Calu3 (cell line): ENCODE data around the gene CREBRF. TPM values are rescaled to one million over a fixed set of nuclear protein-coding genes. Genes with fewer than 3 reads are reported as not detected.

Experiments
- BruUV-seq: library from RNA; stranded (reverse); fragments of 400-500 nt; replicated peaks from 2 replicates; lab custom pipeline; 2021; lab: Mats Ljungman, UMichigan
- CTCF ChIA-PET: fragments of 300-600 bp; sonication (Branson Sonifier 250); formaldehyde crosslinking; loops from one replicate; lab custom pipeline; 2022; ENCODE audit warnings: antibody characterized with exemption; lab: Charles Lee
- DNase-seq: peaks from one replicate; pipeline ENCODE4 v3.0.0; 2022
- H3K27ac Mint-ChIP-seq: one replicate; pipeline ENCODE4 v1.8.0; 2022; ENCODE audit warnings: mixed read lengths; ENCODE audit not compliant: unreplicated experiment
- H3K27me3 Mint-ChIP-seq: one replicate; pipeline ENCODE4 v1.8.0; 2022; ENCODE audit warnings: mixed read lengths; ENCODE audit not compliant: unreplicated experiment
- H3K36me3 Mint-ChIP-seq: one replicate; pipeline ENCODE4 v1.8.0; 2022; ENCODE audit warnings: mild to moderate bottlenecking, moderate library complexity, mixed read lengths; ENCODE audit not compliant: insufficient read depth, unreplicated experiment
- H3K4me1 Mint-ChIP-seq: one replicate; pipeline ENCODE4 v1.8.0; 2022; ENCODE audit warnings: mild to moderate bottlenecking, low read depth, mixed read lengths; ENCODE audit not compliant: unreplicated experiment
- H3K4me3 Mint-ChIP-seq: one replicate; pipeline ENCODE4 v1.8.0; 2022; ENCODE audit warnings: mild to moderate bottlenecking, low read depth, moderate library complexity, mixed read lengths; ENCODE audit not compliant: unreplicated experiment
- H3K9me3 Mint-ChIP-seq: one replicate; pipeline ENCODE4 v1.8.0; 2022; ENCODE audit warnings: low read depth, mixed read lengths; ENCODE audit not compliant: unreplicated experiment
- intact Hi-C: fragments of 100-400 bp; cut with micrococcal nuclease; formaldehyde crosslinking; loops from one replicate; pipeline ENCODE4 v1.10.0; 2022; ENCODE audit not compliant: unreplicated experiment
- total RNA-seq: library from RNA; stranded (reverse); gene quantifications from 2 replicates; pipeline ENCODE4 v1.2.3, GENCODE V29; 2022
- TF ChIP-seq, protein P1 (sequence below): fragments of 200-600 bp; IDR thresholded peaks from one replicate; pipeline ENCODE4 v1.8.0; 2022; ENCODE audit warnings: antibody characterized with exemption; ENCODE audit not compliant: unreplicated experiment

The CREBRF gene
- total RNA-seq, 1 experiment from 2014 or later, result 18.2 TPM

DNA sequence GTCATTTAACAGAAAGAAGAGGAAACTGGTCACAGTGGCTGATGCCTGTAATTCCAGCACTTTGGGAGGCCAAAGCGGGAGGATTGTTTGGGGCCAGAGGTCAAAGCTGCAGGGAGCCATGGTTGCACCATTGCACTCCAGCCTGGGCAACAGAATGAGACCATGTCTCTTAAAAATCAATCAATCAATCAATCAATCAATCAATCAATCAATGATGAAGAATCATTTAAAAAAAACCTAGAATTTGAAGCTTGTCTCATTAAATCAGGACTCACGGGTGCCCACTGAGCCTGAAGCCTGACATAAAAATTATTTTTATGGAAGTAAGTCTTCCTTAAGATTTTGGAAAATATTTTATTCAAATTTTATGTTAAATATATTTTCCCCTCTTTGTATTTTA, 132.1 kb downstream of the CREBRF start:
- CTCF ChIA-PET, result interaction anchor here (1.3 kb wide), 1 partner anchor 8 kb away, joined by 3 read pairs; no protein-coding TSS in a partner anchor
- H3K27me3 Mint-ChIP-seq, result peaks cover 56% of the 10 kb centered on the region
- TF ChIP-seq, protein P1, sequence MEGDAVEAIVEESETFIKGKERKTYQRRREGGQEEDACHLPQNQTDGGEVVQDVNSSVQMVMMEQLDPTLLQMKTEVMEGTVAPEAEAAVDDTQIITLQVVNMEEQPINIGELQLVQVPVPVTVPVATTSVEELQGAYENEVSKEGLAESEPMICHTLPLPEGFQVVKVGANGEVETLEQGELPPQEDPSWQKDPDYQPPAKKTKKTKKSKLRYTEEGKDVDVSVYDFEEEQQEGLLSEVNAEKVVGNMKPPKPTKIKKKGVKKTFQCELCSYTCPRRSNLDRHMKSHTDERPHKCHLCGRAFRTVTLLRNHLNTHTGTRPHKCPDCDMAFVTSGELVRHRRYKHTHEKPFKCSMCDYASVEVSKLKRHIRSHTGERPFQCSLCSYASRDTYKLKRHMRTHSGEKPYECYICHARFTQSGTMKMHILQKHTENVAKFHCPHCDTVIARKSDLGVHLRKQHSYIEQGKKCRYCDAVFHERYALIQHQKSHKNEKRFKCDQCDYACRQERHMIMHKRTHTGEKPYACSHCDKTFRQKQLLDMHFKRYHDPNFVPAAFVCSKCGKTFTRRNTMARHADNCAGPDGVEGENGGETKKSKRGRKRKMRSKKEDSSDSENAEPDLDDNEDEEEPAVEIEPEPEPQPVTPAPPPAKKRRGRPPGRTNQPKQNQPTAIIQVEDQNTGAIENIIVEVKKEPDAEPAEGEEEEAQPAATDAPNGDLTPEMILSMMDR, result no peak
- no peaks in the 10 kb centered on the region for H3K4me1 Mint-ChIP-seq
- BruUV-seq, result no TSS peak
- H3K4me3 Mint-ChIP-seq, result no peak overlapping the region
- H3K27ac Mint-ChIP-seq, result no peak overlapping the region
- H3K9me3 Mint-ChIP-seq, result no peaks in the 10 kb centered on the region
- H3K36me3 Mint-ChIP-seq, result no peaks in the 10 kb centered on the region
- DNase-seq, result no peak
- intact Hi-C loops, result no loop called here

Other genes starting within 250 kb of the CREBRF start
- gene ERGIC1, start 222.1 kb upstream of the CREBRF start, total RNA-seq, result 231 and 235 TPM in 2 replicates
- gene RPL26L1, start 96.9 kb upstream of the CREBRF start, total RNA-seq, result 59.4 and 62.7 TPM in 2 replicates
- 256 and 261 TPM in 2 replicates for gene ATP6V0E1, start 72.6 kb upstream of the CREBRF start, total RNA-seq
- gene BNIP1, start 88.2 kb downstream of the CREBRF start, total RNA-seq, result 13.4 and 13.6 TPM in 2 replicates
- gene NKX2-5, start 178.9 kb downstream of the CREBRF start, total RNA-seq, result not detected in 2 replicates